K562 (cell line): ENCODE data around the gene SLC7A6OS. TPM values are rescaled to one million over a fixed set of nuclear protein-coding genes. Genes with fewer than 3 reads are reported as not detected.

ENCODE experiments used
- BMI1 ChIP-seq: fragments of 150-350 bp; IDR thresholded peaks from 2 replicates; pipeline ENCODE4 v1.6.1; 2014; ENCODE audit warnings: low read length
- CCNT2 ChIP-seq: IDR thresholded peaks from 2 replicates; pipeline ENCODE4 v1.6.1; 2011; ENCODE audit warnings: borderline replicate concordance, low read depth, mild to moderate bottlenecking, moderate library complexity, mixed read lengths, low read length; ENCODE audit not compliant: insufficient read length; ENCODE audit errors: extremely low read depth
- ELF2 ChIP-seq: fragments of 250-450 bp; sonication (Bioruptor Pico); IDR thresholded peaks from 2 replicates; pipeline ENCODE4 v1.5.0; 2021; ENCODE audit warnings: mild to moderate bottlenecking
- ELF4 ChIP-seq: fragments of 450-650 bp; formaldehyde crosslinking; IDR thresholded peaks from 2 replicates; pipeline ENCODE4 v1.4.0; 2022; ENCODE audit warnings: missing genetic modification characterization
- EP300 ChIP-seq: IDR thresholded peaks from 2 replicates; pipeline ENCODE4 v1.6.1; 2012; ENCODE audit warnings: low read length, improper control_type of control experiment
- GABPB1 ChIP-seq: sonication (generic); formaldehyde crosslinking; IDR thresholded peaks from 2 replicates; pipeline ENCODE4 v1.8.0; 2022; ENCODE audit warnings: mild to moderate bottlenecking, missing genetic modification reagents
- HOXB6 ChIP-seq: fragments of 250-450 bp; sonication (Bioruptor Pico); IDR thresholded peaks from 2 replicates; pipeline ENCODE4 v1.5.1; 2022; ENCODE audit warnings: mild to moderate bottlenecking, borderline replicate concordance
- JUN ChIP-seq, 2 experiments: sonication (generic) in 1 of 2; formaldehyde crosslinking in 1 of 2; IDR thresholded peaks; 2 replicates each; pipeline versions ENCODE4 v1.6.1 to v1.8.0; 2012 to 2022; ENCODE audit warnings: borderline replicate concordance in 2 of 2, mild to moderate bottlenecking in 2 of 2, improper control_type of control experiment in 1 of 2, low read depth in 1 of 2, low read length in 1 of 2, missing genetic modification reagents in 1 of 2
- KDM2B ChIP-seq: fragments of 250-450 bp; sonication (Bioruptor Pico); IDR thresholded peaks from 2 replicates; pipeline ENCODE4 v1.8.0; 2021; ENCODE audit warnings: mild to moderate bottlenecking, moderate library complexity
- MAZ ChIP-seq, 2 experiments: fragments of 450-650 bp in 1 of 2; sonication (generic) in 1 of 2; formaldehyde crosslinking; IDR thresholded peaks in 1 of 2; conservative IDR thresholded peaks in 1 of 2; 2 replicates each; pipeline versions ENCODE4 v1.4.0 to v1.5.0; 2020; ENCODE audit warnings: mild to moderate bottlenecking in 1 of 2, missing genetic modification reagents in 1 of 2
- MTA3 ChIP-seq: fragments of 450-650 bp; formaldehyde crosslinking; IDR thresholded peaks from 2 replicates; pipeline ENCODE4 v1.6.1; 2017; ENCODE audit warnings: mild to moderate bottlenecking, borderline replicate concordance
- POLR2A ChIP-seq: fragments of 450-650 bp; conservative IDR thresholded peaks from 2 replicates; pipeline ENCODE4 v1.6.1; 2016
- SIN3B ChIP-seq: fragments of 450-650 bp; IDR thresholded peaks from 2 replicates; pipeline ENCODE4 v1.6.1; 2017; ENCODE audit warnings: low read depth, mild to moderate bottlenecking, moderate library complexity
- TOE1 ChIP-seq, 2 experiments: fragments of 450-650 bp in 1 of 2; sonication (generic) in 1 of 2; formaldehyde crosslinking in 1 of 2; IDR thresholded peaks; 2 replicates each; pipeline versions ENCODE4 v1.7.1 to v1.8.0; 2016 to 2022; ENCODE audit warnings: borderline replicate concordance in 2 of 2, mild to moderate bottlenecking in 2 of 2, antibody characterized with exemption in 1 of 2, inconsistent platforms in 1 of 2, low read depth in 1 of 2, missing genetic modification reagents in 1 of 2, moderate library complexity in 1 of 2
- TRIM24 ChIP-seq, 2 experiments: fragments of 450-650 bp; IDR thresholded peaks; 2 replicates each; pipeline ENCODE4 v1.6.1; 2016
- ZFX ChIP-seq: sonication (generic); formaldehyde crosslinking; IDR thresholded peaks from 2 replicates; pipeline ENCODE4 v1.8.0; 2022; ENCODE audit warnings: mild to moderate bottlenecking, missing genetic modification reagents, moderate library complexity
- ZNF740 ChIP-seq, 3 experiments: fragments of 200-800 bp in 1 of 3; sonication (Bioruptor generic) in 1 of 3; sonication (generic) in 1 of 3; formaldehyde crosslinking in 1 of 3; IDR thresholded peaks; 2 replicates each; pipeline versions ENCODE4 v1.6.1 to v1.8.0; 2016 to 2022; ENCODE audit warnings: mild to moderate bottlenecking in 2 of 3, missing compliant biosample characterization in 2 of 3, missing genetic modification characterization in 2 of 3, missing genetic modification reagents in 1 of 3
- polyA plus RNA-seq, 8 experiments: library from polyadenylated mRNA; depleted of rRNA in 4 of 8; stranded (reverse) in 5 of 8; unstranded in 3 of 8; fragments of >200 nt; fragmentation: Nextera tagmentation in 2 of 8; fragmentation: Illumina TruSeq in 1 of 8; extraction: Ambion mirVana in 2 of 8; extraction: Trizol in 1 of 8; gene quantifications; 2 replicates each; pipeline versions ENCODE4 v1.2.1 to v1.2.3, GENCODE V29; 2011 to 2014; ENCODE audit warnings: inconsistent platforms in 1 of 8, missing spikeins in 1 of 8
- total RNA-seq, 7 experiments: library from RNA; depleted of rRNA in 6 of 7; stranded (reverse); fragments of >200 nt in 6 of 7; fragmentation: Illumina TruSeq in 2 of 7; extraction: Trizol in 2 of 7; gene quantifications; 2 replicates each; pipeline versions ENCODE4 v1.2.1 to v1.2.3, GENCODE V29; 2011 to 2021; ENCODE audit warnings: low replicate concordance in 1 of 7
- TF ChIP-seq, protein P1 (sequence below): fragments of 250-450 bp; sonication (Bioruptor Pico); IDR thresholded peaks from 2 replicates; pipeline ENCODE4 v1.8.0; 2022; ENCODE audit warnings: moderate library complexity, mild to moderate bottlenecking, inconsistent platforms
- TF ChIP-seq, protein P2 (sequence below): fragments of 250-450 bp; sonication (Bioruptor Pico); IDR thresholded peaks from 2 replicates; pipeline ENCODE4 v1.9.0; 2021; ENCODE audit warnings: mild to moderate bottlenecking
- TF ChIP-seq, protein P3 (sequence below), 2 experiments: IDR thresholded peaks; 2 replicates each; pipeline ENCODE4 v1.6.1; 2012; ENCODE audit warnings: improper control_type of control experiment in 2 of 2, low read depth in 2 of 2, low read length in 2 of 2, borderline replicate concordance in 1 of 2

The SLC7A6OS gene
- total and polyA plus RNA-seq, 9 of the 15 experiments (the other 6 are each of a cell fraction or from before 2014, with no cell fraction given): 2.7 to 23.6 (median 17.2) TPM

- no peak; the same call in none of the 2 replicates for TF ChIP-seq TOE1 (IDR thresholded peaks at IDR 0.05; ENCODE audit: borderline replicate concordance)
- 0 out of 2 replicates have a peak, but pooled peaks have one; percentile 58 for TF ChIP-seq TOE1 (CRISPR knock-in tag; IDR thresholded peaks at IDR 0.05; ENCODE audit: borderline replicate concordance, low read depth)
- TF ChIP-seq, protein P1, sequence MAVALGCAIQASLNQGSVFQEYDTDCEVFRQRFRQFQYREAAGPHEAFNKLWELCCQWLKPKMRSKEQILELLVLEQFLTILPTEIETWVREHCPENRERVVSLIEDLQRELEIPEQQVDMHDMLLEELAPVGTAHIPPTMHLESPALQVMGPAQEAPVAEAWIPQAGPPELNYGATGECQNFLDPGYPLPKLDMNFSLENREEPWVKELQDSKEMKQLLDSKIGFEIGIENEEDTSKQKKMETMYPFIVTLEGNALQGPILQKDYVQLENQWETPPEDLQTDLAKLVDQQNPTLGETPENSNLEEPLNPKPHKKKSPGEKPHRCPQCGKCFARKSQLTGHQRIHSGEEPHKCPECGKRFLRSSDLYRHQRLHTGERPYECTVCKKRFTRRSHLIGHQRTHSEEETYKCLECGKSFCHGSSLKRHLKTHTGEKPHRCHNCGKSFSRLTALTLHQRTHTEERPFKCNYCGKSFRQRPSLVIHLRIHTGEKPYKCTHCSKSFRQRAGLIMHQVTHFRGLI: no peak
- TF ChIP-seq, protein P2, sequence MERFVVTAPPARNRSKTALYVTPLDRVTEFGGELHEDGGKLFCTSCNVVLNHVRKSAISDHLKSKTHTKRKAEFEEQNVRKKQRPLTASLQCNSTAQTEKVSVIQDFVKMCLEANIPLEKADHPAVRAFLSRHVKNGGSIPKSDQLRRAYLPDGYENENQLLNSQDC: no peak
- no peak for TF ChIP-seq BMI1
- TF ChIP-seq ELF4 (CRISPR knock-in tag): 0 out of 2 replicates have a peak, but pooled peaks have one; percentile 36
- TF ChIP-seq CCNT2: peak; percentile 67
- peak; percentile 95 for TF ChIP-seq ZFX (CRISPR knock-in tag)
- TF ChIP-seq, protein P3, sequence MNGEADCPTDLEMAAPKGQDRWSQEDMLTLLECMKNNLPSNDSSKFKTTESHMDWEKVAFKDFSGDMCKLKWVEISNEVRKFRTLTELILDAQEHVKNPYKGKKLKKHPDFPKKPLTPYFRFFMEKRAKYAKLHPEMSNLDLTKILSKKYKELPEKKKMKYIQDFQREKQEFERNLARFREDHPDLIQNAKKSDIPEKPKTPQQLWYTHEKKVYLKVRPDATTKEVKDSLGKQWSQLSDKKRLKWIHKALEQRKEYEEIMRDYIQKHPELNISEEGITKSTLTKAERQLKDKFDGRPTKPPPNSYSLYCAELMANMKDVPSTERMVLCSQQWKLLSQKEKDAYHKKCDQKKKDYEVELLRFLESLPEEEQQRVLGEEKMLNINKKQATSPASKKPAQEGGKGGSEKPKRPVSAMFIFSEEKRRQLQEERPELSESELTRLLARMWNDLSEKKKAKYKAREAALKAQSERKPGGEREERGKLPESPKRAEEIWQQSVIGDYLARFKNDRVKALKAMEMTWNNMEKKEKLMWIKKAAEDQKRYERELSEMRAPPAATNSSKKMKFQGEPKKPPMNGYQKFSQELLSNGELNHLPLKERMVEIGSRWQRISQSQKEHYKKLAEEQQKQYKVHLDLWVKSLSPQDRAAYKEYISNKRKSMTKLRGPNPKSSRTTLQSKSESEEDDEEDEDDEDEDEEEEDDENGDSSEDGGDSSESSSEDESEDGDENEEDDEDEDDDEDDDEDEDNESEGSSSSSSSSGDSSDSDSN (IDR thresholded peaks at IDR 0.05; ENCODE audit: borderline replicate concordance in 1 of 2, low read depth in 2 of 2, low read length in 2 of 2): peak; percentile 15 to 33; a peak in 2 of 4 replicates
- peak; percentile 89; the same call in 1 of the 2 replicates for TF ChIP-seq MTA3
- TF ChIP-seq POLR2A: peak; percentile 76
- peak in 1 of 2 experiments; percentile 57; a peak in 1 of 4 replicates for TF ChIP-seq TRIM24 (IDR thresholded peaks at IDR 0.05)
- TF ChIP-seq MAZ (CRISPR knock-in tag; conservative IDR thresholded peaks at IDR 0.05 in 1 of 2, IDR thresholded peaks at IDR 0.05 in 1 of 2): peak; percentile 88 to 90
- peak; percentile 75 for TF ChIP-seq GABPB1
- peak; percentile 80 for TF ChIP-seq ELF2
- 0 out of 2 replicates have a peak, but pooled peaks have one; percentile 61 for TF ChIP-seq KDM2B (CRISPR knock-in tag)
- TF ChIP-seq EP300: no peak
- TF ChIP-seq SIN3B: peak; percentile 73
- no peak for TF ChIP-seq HOXB6 (CRISPR knock-in tag)
- peak; percentile 98 for TF ChIP-seq ZNF740 (CRISPR knock-in tag; IDR thresholded peaks at IDR 0.05)
- peak in 1 of 2 experiments; percentile 84; a peak in 2 of 4 replicates for TF ChIP-seq ZNF740 (tag; IDR thresholded peaks at IDR 0.05)
- TF ChIP-seq JUN (IDR thresholded peaks at IDR 0.05; ENCODE audit: borderline replicate concordance, low read depth, low read length): 0 out of 2 replicates have a peak, but pooled peaks have one; percentile 6
- no peak for TF ChIP-seq JUN (CRISPR knock-in tag; IDR thresholded peaks at IDR 0.05; ENCODE audit: borderline replicate concordance)
Observed at GRCh38 chr16:68264128-68265077, 46.3 kb downstream of the SLC7A6OS start, which contains the start of gene SLC7A6 (continued).
